TTC549 (cell line): ENCODE results near the gene NLGN4X.

Source experiments
- FAIRE-seq: peaks from 2 replicates; lab custom pipeline; 2012; peaks lifted over from hg19 to GRCh38; lab: Jason Lieb, UNC

NLGN4X gene

GRCh38 chrX:6228720-6229119 is at the start of gene NLGN4X:
Gene NLGN4X (minus strand): TSS chrX:6228867. CDS start chrX:6151466, 77,401 bp downstream.
- FAIRE-seq = no peak

GRCh38 chrX:6266041-6266440 is 37.4 kb upstream of the NLGN4X start:
- no peak for FAIRE-seq

GRCh38 chrX:6262959-6263358 is 34.3 kb upstream of the NLGN4X start:
- FAIRE-seq = no peak

- FAIRE-seq = no peak
Measured at GRCh38 chrX:6257025-6257424, 28.4 kb upstream of the NLGN4X start.

GRCh38 chrX:6244666-6245065 is 16.0 kb upstream of the NLGN4X start:
- no peak for FAIRE-seq

GRCh38 chrX:6238576-6238975 is 9.9 kb upstream of the NLGN4X start:
- FAIRE-seq = no peak

GRCh38 chrX:6227935-6228334 is 732 bp downstream of the NLGN4X start:
- FAIRE-seq = no peak

GRCh38 chrX:6227453-6227835 is 1.2 kb downstream of the NLGN4X start:
- FAIRE-seq = no peak

GRCh38 chrX:6226596-6227452 is 1.8 kb downstream of the NLGN4X start:
- FAIRE-seq = no peak

- FAIRE-seq = no peak
Measured at GRCh38 chrX:6225911-6226595, 2.6 kb downstream of the NLGN4X start.

- FAIRE-seq = no peak
Measured at GRCh38 chrX:6225288-6225910, 3.3 kb downstream of the NLGN4X start.

GRCh38 chrX:6223516-6223915 is 5.2 kb downstream of the NLGN4X start:
- FAIRE-seq = no peak

- FAIRE-seq = no peak
Measured at GRCh38 chrX:6210230-6210629, 18.4 kb downstream of the NLGN4X start.

- FAIRE-seq = no peak
Measured at GRCh38 chrX:6203462-6204215, 25.0 kb downstream of the NLGN4X start.

- no peak for FAIRE-seq
Measured at GRCh38 chrX:6199486-6199885, 29.2 kb downstream of the NLGN4X start.

GRCh38 chrX:6187256-6187655 is 41.4 kb downstream of the NLGN4X start:
- FAIRE-seq = no peak

- FAIRE-seq = no peak
Measured at GRCh38 chrX:6184900-6185515, 43.7 kb downstream of the NLGN4X start.

- FAIRE-seq = no peak
Measured at GRCh38 chrX:6175914-6176313, 52.8 kb downstream of the NLGN4X start.

GRCh38 chrX:6170424-6170823 is 58.2 kb downstream of the NLGN4X start:
- no peak for FAIRE-seq

GRCh38 chrX:6169407-6169806 is 59.3 kb downstream of the NLGN4X start:
- FAIRE-seq = no peak

- FAIRE-seq = no peak
Measured at GRCh38 chrX:6163721-6164120, 64.9 kb downstream of the NLGN4X start.

GRCh38 chrX:6159468-6159867 is 69.2 kb downstream of the NLGN4X start:
- FAIRE-seq = no peak
